Fibroblast of mammary gland (primary cell): ENCODE data around the gene CACNA1C.
A peak's percentile ranks its signal among the peaks of the same experiment; 100 is the strongest.

Source experiments
- DNase-seq: peaks from one replicate; pipeline ENCODE4 v3.0.0-alpha.2; 2010; ENCODE audit warnings: low read depth
- H3K4me3 ChIP-seq: 2 replicates; pipeline ENCODE4 v1.5.1; 2011; ENCODE audit warnings: low read depth, mild to moderate bottlenecking, low read length, moderate library complexity; ENCODE audit not compliant: control insufficient read depth
- CTCF ChIP-seq: conservative IDR thresholded peaks from 2 replicates; pipeline ENCODE4 v1.5.1; 2011; ENCODE audit warnings: low read depth, low read length, inconsistent platforms; ENCODE audit not compliant: control insufficient read depth, insufficient read depth

CACNA1C gene

GRCh38 chr12:2580821-2581220, 528.0 kb downstream of the CACNA1C start:
- H3K4me3 ChIP-seq = no peak overlapping the region
- TF ChIP-seq CTCF = no peak
- DNase-seq = peak; percentile 17

DNA sequence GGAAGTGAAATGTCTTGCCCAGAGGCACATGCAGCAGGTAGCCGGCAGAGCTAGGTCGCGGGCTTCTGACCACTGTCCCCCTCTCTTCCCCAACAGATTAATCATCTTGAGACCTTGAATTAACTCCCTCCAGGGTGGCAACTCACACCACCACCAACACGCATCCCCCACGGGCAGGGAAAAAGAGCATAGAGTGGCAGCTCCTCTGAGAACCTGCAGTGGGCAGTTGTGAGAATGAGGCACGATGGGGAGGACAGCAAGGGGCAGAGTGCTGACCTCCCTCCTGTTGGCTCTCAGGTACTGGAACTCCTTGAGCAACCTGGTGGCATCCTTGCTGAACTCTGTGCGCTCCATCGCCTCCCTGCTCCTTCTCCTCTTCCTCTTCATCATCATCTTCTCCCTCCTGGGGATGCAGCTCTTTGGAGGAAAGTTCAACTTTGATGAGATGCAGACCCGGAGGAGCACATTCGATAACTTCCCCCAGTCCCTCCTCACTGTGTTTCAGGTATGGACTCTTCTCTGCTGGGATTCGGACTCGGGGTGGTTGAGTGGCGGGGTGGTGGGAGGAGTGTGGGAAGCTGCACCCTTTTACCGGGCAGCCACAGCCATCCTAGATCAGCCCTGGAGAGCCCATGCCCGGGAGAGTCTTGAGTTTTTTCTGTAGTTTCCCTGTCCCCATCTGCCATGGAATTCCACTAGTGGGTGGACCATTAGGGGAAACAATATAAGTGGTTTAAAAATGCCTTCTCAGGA, 528.7 kb downstream of the CACNA1C start:
- H3K4me3 ChIP-seq = no peak overlapping the region
- no peak for TF ChIP-seq CTCF
- no peak for DNase-seq

GRCh38 chr12:2582631-2583030, 529.8 kb downstream of the CACNA1C start:
- TF ChIP-seq CTCF = no peak
- DNase-seq = peak; percentile 13
- no peak overlapping the region for H3K4me3 ChIP-seq

DNA sequence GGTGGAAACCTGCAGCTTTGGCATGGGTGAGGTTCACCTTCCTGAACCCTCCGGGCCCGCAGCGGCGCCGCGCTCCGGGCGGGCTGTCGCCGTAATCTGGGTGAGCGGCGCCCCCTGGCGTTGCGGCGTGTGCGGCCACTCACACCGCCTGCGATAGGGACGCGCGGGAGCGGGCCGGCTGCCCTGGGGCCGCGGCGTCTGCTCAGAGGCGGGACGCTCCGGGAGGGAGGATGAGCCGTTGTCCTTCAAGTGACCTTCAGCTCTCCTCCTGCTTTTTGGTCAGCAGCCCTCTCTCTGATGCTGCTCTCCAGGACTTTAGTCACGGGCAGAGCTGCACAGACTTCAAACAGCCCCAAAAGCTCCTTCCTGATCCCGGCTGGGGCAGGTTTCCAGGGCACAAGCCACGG, 530.3 kb downstream of the CACNA1C start:
- no peak overlapping the region for H3K4me3 ChIP-seq
- peak; percentile 44 for DNase-seq
- no peak for TF ChIP-seq CTCF

DNA sequence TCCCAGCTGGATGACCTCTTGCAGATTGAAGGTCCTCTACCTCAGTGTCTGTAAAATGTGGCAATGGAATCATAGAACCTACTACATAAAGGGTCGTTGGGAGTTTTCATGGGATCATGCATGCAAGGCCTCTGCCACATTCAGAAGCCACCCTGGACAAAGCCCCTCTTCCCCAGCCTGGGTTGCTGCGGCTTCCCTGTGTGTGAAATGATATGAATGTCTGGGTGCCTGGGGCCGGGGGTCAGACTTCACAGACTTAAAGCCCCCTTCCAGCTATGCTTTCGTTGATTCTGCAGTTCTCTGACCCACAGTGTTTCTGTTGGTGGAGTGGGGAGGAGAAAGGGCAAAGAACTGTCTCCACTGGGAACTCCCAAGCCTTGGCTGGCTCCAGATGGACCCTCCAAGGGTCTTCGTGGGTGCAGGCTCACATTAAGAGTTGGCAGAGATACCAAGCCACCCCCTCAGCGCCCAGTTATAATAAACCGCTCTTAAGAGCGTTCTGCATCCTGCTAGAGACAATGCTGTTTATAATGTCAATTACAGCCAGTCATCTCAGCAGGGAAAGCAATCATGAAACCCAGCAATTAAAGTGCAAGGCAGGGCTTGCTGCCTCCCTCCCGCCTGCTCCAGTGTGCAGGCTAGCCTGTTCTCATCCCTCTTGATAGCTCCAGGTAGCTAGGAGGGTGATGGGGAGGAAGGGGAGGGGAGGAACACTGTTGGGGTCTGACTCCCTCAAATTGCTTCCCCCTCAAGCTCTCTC, 531.0 kb downstream of the CACNA1C start:
- no peak for TF ChIP-seq CTCF
- DNase-seq = no peak

DNA sequence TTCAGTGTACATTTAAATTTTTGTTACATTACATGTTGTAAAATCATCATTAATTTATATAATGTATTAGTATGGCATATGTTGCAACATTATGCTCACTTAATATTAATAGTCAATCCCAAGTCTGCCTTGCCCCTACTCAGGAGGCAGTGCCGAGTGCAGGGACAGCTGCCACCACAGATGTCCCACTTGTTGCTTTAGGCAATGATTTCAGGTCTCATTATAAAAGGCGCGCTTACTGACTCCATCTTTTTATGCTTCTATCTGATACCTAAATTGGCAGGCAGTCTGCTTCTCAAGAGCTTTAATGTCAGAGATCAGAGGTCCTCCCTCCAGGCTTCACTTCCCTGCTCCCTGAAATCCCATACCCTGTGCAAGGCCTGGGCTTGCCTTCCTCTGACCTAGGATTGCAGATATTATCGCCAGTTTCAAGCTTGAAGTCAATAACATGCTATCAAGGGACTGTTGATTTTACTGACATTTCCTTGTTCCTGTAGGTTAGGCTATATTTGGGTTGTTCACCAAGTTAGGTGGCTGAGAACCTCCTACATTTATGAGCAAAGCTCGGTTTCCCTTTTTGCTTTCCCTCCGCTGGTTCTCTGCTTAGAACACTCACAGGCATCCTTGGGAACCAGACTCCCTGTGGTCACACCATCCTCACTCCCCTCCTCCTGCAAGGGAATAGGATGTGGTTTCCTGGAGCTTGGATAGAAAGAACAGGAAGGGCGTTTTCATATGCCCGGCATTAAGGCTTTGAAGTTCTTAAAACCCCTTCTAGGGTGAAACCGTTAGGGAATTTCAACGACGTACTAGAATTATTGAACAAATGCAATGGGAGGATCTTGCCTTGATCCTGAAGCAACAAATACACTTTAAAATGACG, 533.6 kb downstream of the CACNA1C start:
- no peak overlapping the region for H3K4me3 ChIP-seq
- DNase-seq = no peak
- no peak for TF ChIP-seq CTCF

More for the DNA sequence above, 531.0 kb downstream of the CACNA1C start:
- no peak overlapping the region for H3K4me3 ChIP-seq
